Spleen (tissue), 11 donors: ENCODE measurements around the gene GIPC1. TPM values are rescaled to one million over a fixed set of nuclear protein-coding genes. Genes with fewer than 3 reads are reported as not detected.

ENCODE experiments used
- DNase-seq: peaks from one replicate; pipeline ENCODE4 v3.0.0-alpha.2; 2020
- H3K27ac ChIP-seq, 8 donors: fragments of 200-600 bp; sonication (generic) in 7 of 8; 1 replicate in 4 of 8; 2 replicates in 4 of 8; pipeline versions ENCODE4 v1.5.0 to v1.8.0; 2016 to 2021; ENCODE audit warnings: inconsistent platforms in 4 of 8, mild to moderate bottlenecking in 4 of 8, moderate library complexity in 1 of 8
- H3K27me3 ChIP-seq, 7 donors: fragments of 200-600 bp; sonication (generic) in 6 of 7; replicated peaks in 1 of 7; 1 replicate in 4 of 7; 2 replicates in 3 of 7; pipeline versions ENCODE4 v1.5.0 to v1.8.0; 2016 to 2021; ENCODE audit warnings: inconsistent platforms in 3 of 7, mild to moderate bottlenecking in 1 of 7
- H3K36me3 ChIP-seq, 6 donors: fragments of 200-600 bp; sonication (generic) in 5 of 6; 1 replicate in 4 of 6; 2 replicates in 2 of 6; pipeline versions ENCODE4 v1.5.0 to v1.8.0; 2016 to 2021; ENCODE audit warnings: inconsistent platforms in 2 of 6
- H3K4me1 ChIP-seq, 6 donors: fragments of 200-600 bp; sonication (generic) in 5 of 6; 1 replicate in 3 of 6; 2 replicates in 3 of 6; pipeline versions ENCODE4 v1.5.0 to v1.8.0; 2016 to 2021; ENCODE audit warnings: inconsistent platforms in 3 of 6
- H3K4me3 ChIP-seq, 8 donors: fragments of 200-600 bp; sonication (generic) in 7 of 8; 1 replicate in 4 of 8; 2 replicates in 4 of 8; pipeline versions ENCODE4 v1.5.0 to v1.8.0; 2016 to 2021; ENCODE audit warnings: inconsistent platforms in 4 of 8, mild to moderate bottlenecking in 4 of 8, moderate library complexity in 2 of 8
- H3K9me3 ChIP-seq, 8 donors: fragments of 200-600 bp; sonication (generic) in 7 of 8; 1 replicate in 4 of 8; 2 replicates in 4 of 8; pipeline versions ENCODE4 v1.5.0 to v1.8.0; 2016 to 2021; ENCODE audit warnings: inconsistent platforms in 4 of 8
- CTCF ChIP-seq, 11 experiments: fragments of 200-600 bp in 7 of 11; fragments of 450-650 bp in 4 of 11; sonication (generic) in 4 of 11; IDR thresholded peaks in 8 of 11; conservative IDR thresholded peaks in 3 of 11; 1 replicate in 7 of 11; 2 replicates in 4 of 11; pipeline versions ENCODE4 v1.4.0 to v1.8.0; 2016 to 2021; ENCODE audit warnings: antibody characterized with exemption in 11 of 11, inconsistent platforms in 4 of 11, mild to moderate bottlenecking in 1 of 11
- POLR2A ChIP-seq, 3 donors: fragments of 450-650 bp; IDR thresholded peaks; one replicate each; pipeline ENCODE4 v1.5.1; 2017; ENCODE audit warnings: antibody characterized with exemption in 3 of 3, mild to moderate bottlenecking in 1 of 3
- POLR2AphosphoS5 ChIP-seq, 3 donors: sonication (generic); formaldehyde crosslinking; IDR thresholded peaks; one replicate each; pipeline ENCODE4 v1.5.1; 2017; ENCODE audit warnings: antibody characterized with exemption in 3 of 3
- WGBS, 5 donors: extraction: QIAGEN DNeasy Blood & Tissue Kit in 3 of 5; methylation state at CpG; one replicate each; pipeline versions ENCODE4 v1.1.5 to v1.1.7; 2013 to 2018; 5-methylcytosine and 5-hydroxymethylcytosine counted together
- intact Hi-C: fragments of 100-400 bp; cut with DNase I; formaldehyde crosslinking; loops from one replicate; pipeline ENCODE4 v1.15.0; 2023; ENCODE audit warnings: low total_unique reads
- polyA plus RNA-seq, 3 donors: library from polyadenylated mRNA; stranded (reverse); fragments of 200-250 nt; gene quantifications; one replicate each; pipeline ENCODE4 v1.2.1, GENCODE V29; 2013
- total RNA-seq, 7 donors: library from RNA; depleted of rRNA in 3 of 7; stranded (reverse); fragments of >200 nt in 3 of 7; fragmentation: NEBNext Ultra II Directional in 4 of 7; extraction: Animal tissue kit (Norgen Biotek cat#: 25700) in 4 of 7; gene quantifications; one replicate each; pipeline versions ENCODE4 v1.1.0 to v1.2.1, GENCODE V29; 2016 to 2021
- donor health status: healthy with polysubstance abuse.
- donor health status: DM: no; HTN: no; CAD: no; lungs with moderate emphysema.
- donor health status: DM: no; HTN: no; CAD: no.
- donor health status: Bipolar disorder and iron deficiency.
- donor health status: healthy.
- donor health status: DM: no; HTN: no; CAD: no.
- donor health status: DM: yes; HTN: yes; CAD: no.

GIPC1 gene
- total and polyA plus RNA-seq, 10 donors = 17.1 to 58.1 (median 30.7) TPM

GRCh38 chr19:14536926-14537692 lies 41.2 kb upstream of the GIPC1 start:
- H3K4me3 ChIP-seq = peak overlapping the region in 3 of 8 donors; percentile 18 to 41 (median 23)
- peaks cover 0 to 30% (median 0%) of the 10 kb centered on the region in 6 donors for H3K36me3 ChIP-seq
- WGBS, 5 donors = 30 to 47% (median 40%) methylated on average over 17 to 24 of the region's 24 CpGs
- intact Hi-C loops = no loop called here
- TF ChIP-seq POLR2AphosphoS5 (IDR thresholded peaks at IDR 0.05) (no peak), POLR2A (IDR thresholded peaks at IDR 0.05) (no peak), CTCF (IDR thresholded peaks at IDR 0.05 in 8 of 11, conservative IDR thresholded peaks at IDR 0.05 in 3 of 11) (no peak)
- no peak for DNase-seq
- H3K27me3 ChIP-seq = no peaks in the 10 kb centered on the region
- peaks cover 0 to 50% (median 20%) of the 10 kb centered on the region in 6 donors for H3K4me1 ChIP-seq
- H3K27ac ChIP-seq = peak overlapping the region in 2 of 8 donors; percentile 27 to 45
- no peaks in the 10 kb centered on the region for H3K9me3 ChIP-seq

GRCh38 chr19:14533450-14533849 lies 37.5 kb upstream of the GIPC1 start:
- Histone ChIP-seq H3K4me1 (peaks cover 11 to 81% (median 45%) of the 10 kb centered on the region in 6 donors), H3K36me3 (peaks cover 0 to 11% (median 0%) of the 10 kb centered on the region in 6 donors), H3K9me3 (no peaks in the 10 kb centered on the region), H3K27ac (no peak overlapping the region), H3K27me3 (no peaks in the 10 kb centered on the region), H3K4me3 (no peak overlapping the region)
- DNase-seq = no peak
- 88 to 95% (median 90%) methylated on average over 5 of the region's 5 CpGs for WGBS, 5 donors
- intact Hi-C loops = no loop called here
- no peak for TF ChIP-seq POLR2A (IDR thresholded peaks at IDR 0.05)
- no peak for TF ChIP-seq POLR2AphosphoS5 (IDR thresholded peaks at IDR 0.05)
- TF ChIP-seq CTCF (IDR thresholded peaks at IDR 0.05 in 8 of 11, conservative IDR thresholded peaks at IDR 0.05 in 3 of 11) = no peak

- intact Hi-C loops = no loop called here
- Histone ChIP-seq H3K27ac (peak overlapping the region; percentile 90 to 97 (median 96)), H3K4me1 (peaks cover 11 to 59% (median 33%) of the 10 kb centered on the region in 6 donors), H3K9me3 (no peaks in the 10 kb centered on the region), H3K27me3 (no peaks in the 10 kb centered on the region), H3K4me3 (peak overlapping the region; percentile 80 to 97 (median 87)), H3K36me3 (peaks cover 0 to 11% (median 0%) of the 10 kb centered on the region in 6 donors)
- WGBS, 5 donors = 43 to 51% (median 45%) methylated on average over 3 of the region's 3 CpGs
- TF ChIP-seq CTCF (IDR thresholded peaks at IDR 0.05 in 8 of 11, conservative IDR thresholded peaks at IDR 0.05 in 3 of 11) = no peak
- TF ChIP-seq POLR2AphosphoS5 (IDR thresholded peaks at IDR 0.05) = no peak
- no peak for TF ChIP-seq POLR2A (IDR thresholded peaks at IDR 0.05)
- DNase-seq = no peak
Observed at GRCh38 chr19:14530506-14530905, 34.6 kb upstream of the GIPC1 start.

- peaks cover 11 to 58% (median 33%) of the 10 kb centered on the region in 6 donors for H3K4me1 ChIP-seq
- no peaks in the 10 kb centered on the region for H3K9me3 ChIP-seq
- H3K27me3 ChIP-seq = no peaks in the 10 kb centered on the region
- H3K4me3 ChIP-seq = peak overlapping the region; percentile 80 to 97 (median 87)
- intact Hi-C loops = no loop called here
- TF ChIP-seq POLR2A (IDR thresholded peaks at IDR 0.05) (no peak), CTCF (IDR thresholded peaks at IDR 0.05 in 8 of 11, conservative IDR thresholded peaks at IDR 0.05 in 3 of 11) (no peak), POLR2AphosphoS5 (IDR thresholded peaks at IDR 0.05) (no peak)
- peak overlapping the region; percentile 90 to 97 (median 96) for H3K27ac ChIP-seq
- H3K36me3 ChIP-seq = peaks cover 0 to 11% (median 0%) of the 10 kb centered on the region in 6 donors
- 0 to 2% (median 0%) methylated on average over 10 to 18 of the region's 18 CpGs for WGBS, 5 donors
- no peak for DNase-seq
Observed at GRCh38 chr19:14530005-14530348, 34.0 kb upstream of the GIPC1 start.
